Measurements from ENCODE around the gene CREB3L2.

CREB3L2 gene

DNA sequence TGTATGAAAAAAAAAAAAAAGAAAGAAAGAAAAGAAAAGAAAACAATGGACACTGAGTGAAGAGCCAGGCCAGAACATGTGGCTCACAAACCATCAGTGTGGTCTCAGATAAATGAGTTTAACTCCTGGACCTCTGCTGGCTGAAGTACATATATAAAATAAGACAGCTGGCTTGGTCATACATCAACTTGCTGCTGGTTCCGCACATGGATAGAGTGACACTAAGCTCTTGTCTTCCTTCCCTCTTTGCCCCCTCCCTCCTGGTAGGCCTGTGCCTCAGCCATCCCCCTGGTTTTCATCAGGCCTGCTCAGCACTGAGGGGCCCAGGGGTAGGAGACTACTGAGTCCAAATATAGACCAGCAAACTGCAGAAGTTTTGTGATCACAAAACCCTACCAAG is 97.1 kb downstream of the CREB3L2 start:
- TF ChIP-seq ZFX (IDR thresholded peaks at IDR 0.05): no peak
- TF ChIP-seq, protein P1, sequence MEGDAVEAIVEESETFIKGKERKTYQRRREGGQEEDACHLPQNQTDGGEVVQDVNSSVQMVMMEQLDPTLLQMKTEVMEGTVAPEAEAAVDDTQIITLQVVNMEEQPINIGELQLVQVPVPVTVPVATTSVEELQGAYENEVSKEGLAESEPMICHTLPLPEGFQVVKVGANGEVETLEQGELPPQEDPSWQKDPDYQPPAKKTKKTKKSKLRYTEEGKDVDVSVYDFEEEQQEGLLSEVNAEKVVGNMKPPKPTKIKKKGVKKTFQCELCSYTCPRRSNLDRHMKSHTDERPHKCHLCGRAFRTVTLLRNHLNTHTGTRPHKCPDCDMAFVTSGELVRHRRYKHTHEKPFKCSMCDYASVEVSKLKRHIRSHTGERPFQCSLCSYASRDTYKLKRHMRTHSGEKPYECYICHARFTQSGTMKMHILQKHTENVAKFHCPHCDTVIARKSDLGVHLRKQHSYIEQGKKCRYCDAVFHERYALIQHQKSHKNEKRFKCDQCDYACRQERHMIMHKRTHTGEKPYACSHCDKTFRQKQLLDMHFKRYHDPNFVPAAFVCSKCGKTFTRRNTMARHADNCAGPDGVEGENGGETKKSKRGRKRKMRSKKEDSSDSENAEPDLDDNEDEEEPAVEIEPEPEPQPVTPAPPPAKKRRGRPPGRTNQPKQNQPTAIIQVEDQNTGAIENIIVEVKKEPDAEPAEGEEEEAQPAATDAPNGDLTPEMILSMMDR (conservative IDR thresholded peaks at IDR 0.05): no peak

DNA sequence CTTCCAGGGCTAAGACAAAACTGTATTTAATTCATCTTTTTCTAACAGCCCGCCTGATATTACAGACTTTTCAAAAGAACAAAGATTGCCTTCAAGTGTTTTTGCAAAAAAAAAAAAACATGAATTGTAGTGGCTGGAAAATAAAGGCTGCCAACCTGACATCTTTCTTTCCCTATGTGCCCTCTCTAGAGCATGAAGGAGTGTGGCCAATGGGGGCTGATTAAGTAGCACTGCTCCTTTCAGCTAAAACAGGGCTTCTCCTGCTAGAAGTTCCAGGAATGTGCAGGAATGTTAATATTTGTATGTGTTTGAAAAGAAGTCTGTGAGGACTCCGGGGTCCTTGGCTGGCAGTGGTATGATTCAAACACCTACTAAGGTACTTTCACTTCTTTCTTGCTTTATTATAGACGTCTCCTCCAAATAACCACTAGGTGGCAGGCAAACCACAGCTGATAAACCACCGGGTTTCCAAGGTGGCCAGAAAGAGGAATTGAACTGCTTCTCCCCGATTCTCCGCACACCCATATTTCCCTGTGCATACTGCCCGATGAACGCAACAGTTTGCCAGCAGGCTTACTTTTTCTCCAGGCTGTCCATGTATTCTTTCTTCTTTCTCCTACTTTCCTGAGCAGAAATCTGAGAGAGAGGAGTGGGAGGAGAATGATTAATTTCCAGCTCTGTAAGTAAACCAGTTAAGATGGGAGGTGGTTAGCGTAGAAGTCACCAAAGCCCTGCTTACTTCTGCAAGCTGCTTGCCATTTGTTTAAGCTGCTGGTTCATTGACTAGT is 98.3 kb downstream of the CREB3L2 start:
- H3K27ac ChIP-seq: no peak overlapping the region; the same call in 1 of the 2 replicates
- TF ChIP-seq, protein P1 (conservative IDR thresholded peaks at IDR 0.05): peak; percentile 91
- no peak for TF ChIP-seq ZFX (IDR thresholded peaks at IDR 0.05)

More for the DNA sequence above, 97.1 kb downstream of the CREB3L2 start:
- H3K27ac ChIP-seq: no peak overlapping the region

DNA sequence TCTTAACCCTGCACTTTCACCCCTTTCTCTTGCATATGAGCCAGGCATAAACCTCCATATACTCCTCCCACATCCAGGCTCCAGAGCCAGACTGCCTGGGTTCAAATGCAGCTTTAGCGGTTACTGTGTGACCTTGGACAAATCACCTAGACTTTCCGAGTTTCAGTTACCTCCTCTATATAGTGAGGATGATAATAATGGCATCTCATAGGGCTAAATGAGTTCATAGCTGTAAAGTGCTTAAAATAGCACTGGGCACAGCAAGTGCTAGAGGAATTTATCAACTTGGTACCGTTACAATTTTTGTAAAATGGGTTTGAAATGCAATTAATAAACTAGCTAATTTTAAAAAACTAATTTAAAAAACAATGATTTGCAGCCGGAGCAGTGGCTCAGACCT is 101.7 kb downstream of the CREB3L2 start:
- no peak overlapping the region for H3K27ac ChIP-seq
- TF ChIP-seq ZFX (IDR thresholded peaks at IDR 0.05): no peak
- TF ChIP-seq, protein P1 (conservative IDR thresholded peaks at IDR 0.05): no peak

DNA sequence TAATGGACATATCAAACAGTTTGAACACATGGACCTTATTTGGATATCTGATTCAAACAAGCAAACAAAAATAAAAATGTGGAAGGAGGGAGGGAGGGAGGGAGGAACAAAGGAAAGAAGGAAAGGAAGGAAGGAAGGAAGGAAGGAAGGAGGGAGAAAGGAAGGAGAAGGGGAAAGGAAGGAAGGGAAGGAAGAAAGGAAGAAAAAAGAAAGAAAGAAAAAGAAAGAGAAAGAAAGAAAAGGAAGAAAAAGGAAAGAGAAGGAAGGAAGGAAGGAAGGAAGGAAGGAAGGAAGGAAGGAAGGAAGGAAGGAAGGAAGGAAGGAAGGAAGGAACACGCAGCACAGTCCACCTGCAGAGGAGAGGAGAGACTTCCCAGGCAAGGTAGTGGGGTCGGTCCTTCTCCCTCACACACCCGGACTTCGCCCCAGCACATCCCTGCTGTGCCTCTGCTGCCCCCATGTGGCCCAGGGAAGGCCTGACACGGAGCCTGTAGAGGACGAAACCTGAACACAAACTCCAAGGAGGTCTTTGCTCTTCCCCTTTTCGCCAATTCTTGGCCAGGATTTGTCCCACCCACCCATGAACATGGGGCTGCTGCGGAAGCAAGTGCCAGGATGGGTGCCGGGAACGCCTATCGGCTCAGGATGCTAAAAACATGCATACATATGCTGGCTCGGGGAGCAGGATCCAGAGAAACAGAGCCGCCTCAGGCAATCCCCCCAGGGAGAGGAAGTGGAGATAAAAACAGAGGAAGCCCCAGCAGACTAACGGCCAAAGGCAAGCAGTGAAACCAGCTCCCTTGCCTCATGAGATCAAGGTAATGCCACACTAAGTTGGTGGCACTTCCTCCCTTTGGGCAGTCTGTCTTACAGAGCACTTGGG is 102.8 kb downstream of the CREB3L2 start:
- TF ChIP-seq, protein P1 (conservative IDR thresholded peaks at IDR 0.05): peak; percentile 97
- no peak for TF ChIP-seq ZFX (IDR thresholded peaks at IDR 0.05)
- H3K27ac ChIP-seq: no peak overlapping the region

DNA sequence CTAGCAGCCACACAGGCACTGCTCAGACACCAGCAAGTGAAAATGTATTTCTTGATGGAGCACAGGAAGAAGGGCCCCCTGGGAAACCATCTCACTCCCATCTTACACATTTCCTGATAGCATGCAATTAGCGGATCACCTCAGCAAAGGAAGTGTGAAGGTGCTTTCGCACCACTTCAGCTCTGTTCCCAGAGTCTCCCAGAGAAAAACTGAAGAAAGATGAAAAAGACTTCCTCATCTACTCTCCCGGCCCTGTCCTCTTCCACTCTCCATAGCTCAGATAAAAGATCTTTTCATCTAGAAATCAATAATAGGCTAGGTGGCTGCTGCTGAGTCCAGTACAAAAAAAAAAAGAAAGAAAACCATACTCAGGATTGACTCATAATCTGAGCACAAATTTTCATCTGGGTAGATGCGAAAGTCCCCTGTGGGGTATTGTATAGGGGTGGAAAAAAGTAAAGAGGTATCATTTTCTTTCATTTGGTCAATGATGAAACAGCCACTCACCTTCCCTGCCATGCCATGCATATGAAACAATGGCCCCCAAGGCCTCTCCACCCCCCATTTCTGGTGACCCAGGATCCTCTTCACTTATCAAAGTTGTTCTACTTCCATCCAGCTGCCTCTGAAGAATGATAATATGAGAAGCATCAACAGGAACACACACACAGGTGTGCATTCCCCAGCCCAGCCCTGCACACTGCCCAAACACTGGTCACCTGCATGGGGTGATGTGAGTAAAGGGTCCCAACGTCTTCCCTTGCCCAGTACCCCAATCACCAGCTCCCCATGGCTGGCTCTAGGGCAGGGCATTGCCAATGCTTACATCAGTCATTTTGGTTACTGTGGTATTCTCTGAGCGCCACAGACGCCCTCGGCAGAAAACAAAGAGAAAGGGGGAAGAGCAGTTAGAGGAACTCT is 106.3 kb downstream of the CREB3L2 start:
- no peak for TF ChIP-seq ZFX (IDR thresholded peaks at IDR 0.05)
- TF ChIP-seq, protein P1 (conservative IDR thresholded peaks at IDR 0.05): no peak
- H3K27ac ChIP-seq: no peak overlapping the region

DNA sequence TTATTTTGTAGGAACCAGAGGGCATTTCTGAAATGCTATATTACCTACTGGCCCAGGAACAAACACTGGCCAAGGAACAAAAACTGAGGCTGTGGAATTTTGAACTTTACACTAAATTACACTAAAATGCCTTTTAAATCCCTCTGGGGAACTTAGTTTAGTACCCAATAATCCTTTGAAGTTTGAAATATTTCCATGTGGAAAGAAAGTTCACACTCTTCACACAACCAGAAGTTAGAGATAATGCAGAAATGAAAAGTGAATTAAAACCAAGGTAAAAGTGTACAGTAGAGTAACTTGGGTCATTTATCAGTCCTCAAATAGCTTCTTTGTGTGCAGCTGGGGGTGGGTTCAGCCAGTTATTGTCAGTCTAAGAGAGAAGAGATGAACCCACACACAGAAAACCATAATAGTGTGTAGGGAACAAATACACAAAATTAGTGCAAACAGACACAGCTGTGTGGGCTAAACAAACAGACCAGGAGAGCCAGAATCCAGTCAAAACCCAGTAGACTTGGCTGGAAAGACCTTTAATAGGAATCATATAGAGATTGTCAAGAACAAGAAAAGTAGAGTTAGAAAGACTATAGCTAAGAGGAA is 108.6 kb downstream of the CREB3L2 start:
- TF ChIP-seq, protein P1 (conservative IDR thresholded peaks at IDR 0.05): no peak
- TF ChIP-seq ZFX (IDR thresholded peaks at IDR 0.05): no peak
- no peak overlapping the region for H3K27ac ChIP-seq
